Measurements from ENCODE around the gene SRPK1.

DNA sequence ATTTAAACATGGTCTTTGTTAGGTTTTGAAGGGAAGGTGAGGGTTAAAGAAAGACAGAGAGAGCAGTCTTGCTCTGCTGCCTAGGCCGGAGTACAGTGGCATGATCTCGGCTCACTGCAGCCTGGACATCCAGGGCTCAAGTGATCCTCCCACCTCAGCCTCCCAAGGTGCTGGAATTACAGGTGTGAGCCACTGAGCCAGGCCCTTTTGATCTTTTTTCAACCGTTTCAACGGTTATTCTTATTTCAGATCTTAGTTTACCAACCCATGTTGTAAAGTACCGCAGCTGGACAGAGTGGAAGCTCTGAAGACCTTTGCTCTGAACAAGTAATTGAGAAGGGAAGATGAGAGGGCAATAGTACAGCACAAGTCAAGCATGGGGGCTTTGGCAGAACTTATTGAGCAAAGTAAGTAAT lies 1.2 kb upstream of the SRPK1 start:
- TF ChIP-seq GATA3 (IDR thresholded peaks at IDR 0.05; ENCODE audit: low read depth, low read length), result no peak
- no peak for TF ChIP-seq GATA2 (IDR thresholded peaks at IDR 0.05; ENCODE audit: low read depth, low read length)
